HG03196 (cell line): Measurements from ENCODE around the gene COL26A1.
"Not testable (repeated sequence)": the region's sequence is repeated elsewhere in the genome, so short reads cannot be mapped to it uniquely, and the experiment has no call there.

Source experiments
- ATAC-seq: cut with Tn5 transposase; IDR thresholded peaks from one replicate; pipeline ENCODE4 v1.9.1; 2021; ENCODE audit not compliant: unreplicated experiment

COL26A1 gene

DNA sequence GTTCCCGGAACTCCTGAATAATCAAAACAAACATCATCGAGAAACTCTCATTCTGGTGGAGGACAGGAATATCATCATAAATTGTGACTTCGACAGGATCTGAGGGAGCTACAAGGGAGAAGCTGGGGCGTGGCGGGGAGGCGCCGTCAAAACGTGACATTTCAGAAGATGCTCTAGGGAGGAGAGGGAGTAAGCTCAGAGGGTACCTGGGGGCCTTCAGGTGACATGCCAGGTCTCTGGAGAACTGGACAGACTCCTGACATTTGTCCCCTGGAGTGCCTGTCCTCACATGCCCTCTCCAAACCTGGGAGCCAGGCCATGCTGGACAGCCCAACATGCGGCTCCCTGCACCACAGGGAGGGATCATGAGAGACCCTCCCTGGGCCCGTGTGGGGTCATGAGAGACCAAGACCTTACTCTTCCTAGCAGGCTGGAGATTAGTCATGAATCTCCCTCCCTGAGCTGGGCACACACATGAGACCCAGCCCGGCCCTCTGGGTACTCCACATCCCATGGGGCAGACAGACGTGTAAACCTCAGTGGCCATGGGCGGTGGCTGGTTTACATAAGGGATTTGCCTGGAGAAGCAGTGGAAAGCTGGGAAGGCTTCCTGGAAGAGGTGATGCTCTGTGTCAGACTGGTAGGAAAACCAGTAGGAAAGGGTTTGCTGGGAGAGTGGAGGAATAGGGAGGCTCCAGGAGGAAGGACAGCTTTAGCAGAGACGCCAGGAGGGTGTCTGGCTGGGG lies 185.4 kb downstream of the COL26A1 start:
- ATAC-seq, result no peak

DNA sequence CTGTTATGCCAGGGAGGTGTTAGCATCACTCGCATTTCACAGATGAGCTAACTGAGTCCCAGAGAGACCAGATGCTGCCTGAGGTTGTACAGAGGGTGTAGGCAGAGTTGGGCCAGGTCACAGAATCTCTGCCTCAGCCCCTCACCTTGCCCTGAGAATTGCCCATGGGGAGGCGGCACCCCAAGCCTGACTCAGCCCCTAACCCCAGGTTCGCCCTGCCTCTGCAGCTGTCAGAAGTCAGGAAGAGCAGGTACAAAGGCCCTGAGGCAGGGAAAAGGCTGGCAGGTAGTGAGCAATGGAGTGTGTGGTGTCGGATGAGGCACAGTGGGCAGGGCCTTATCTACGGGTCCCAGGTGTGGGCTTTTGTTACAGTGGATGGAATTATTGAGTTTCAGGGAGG lies 187.1 kb downstream of the COL26A1 start:
- no peak for ATAC-seq

DNA sequence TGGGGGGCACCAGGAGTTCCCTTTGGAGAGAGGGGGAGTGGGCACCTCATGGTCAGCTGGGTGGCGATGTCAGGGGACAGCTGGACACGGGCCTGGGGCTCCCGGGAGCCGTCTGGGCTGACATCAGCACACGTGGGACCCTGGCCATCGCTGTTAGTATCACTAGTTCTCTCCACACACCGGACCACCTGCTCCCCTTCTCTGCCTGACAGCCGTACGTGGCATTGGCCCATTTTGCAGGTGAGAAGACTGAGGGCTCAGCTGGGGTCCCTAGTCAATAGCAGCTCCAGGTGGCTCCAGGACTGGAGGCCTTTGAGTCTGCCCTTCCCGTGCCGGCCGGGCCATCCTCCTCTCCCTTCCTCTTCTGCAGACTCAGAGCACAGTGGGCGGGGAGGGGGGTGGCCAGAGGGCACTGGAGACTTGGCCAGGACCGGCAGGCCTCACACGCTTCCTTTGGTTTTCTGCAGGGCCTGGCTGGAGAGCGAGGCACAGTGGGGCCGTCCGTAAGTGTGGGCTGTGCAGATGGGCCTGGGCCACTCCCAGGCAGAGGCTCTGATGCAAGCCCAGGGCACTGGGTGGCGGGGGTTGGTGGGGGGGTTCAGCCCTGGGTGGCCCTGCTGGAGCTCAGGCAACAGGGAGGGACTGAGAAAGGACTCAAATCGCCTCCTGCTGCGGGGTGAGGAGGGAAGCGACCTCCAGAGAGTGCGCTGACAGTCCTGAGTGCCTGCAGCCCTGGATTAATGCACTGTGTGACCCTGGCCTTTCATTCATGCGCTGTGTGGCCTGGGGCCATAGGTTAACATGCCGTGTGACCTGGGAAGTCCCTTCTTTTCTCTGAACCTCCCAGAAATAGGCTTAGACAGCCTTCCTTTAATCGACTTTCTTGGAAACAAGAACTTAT lies 188.2 kb downstream of the COL26A1 start:
- ATAC-seq, result no peak

DNA sequence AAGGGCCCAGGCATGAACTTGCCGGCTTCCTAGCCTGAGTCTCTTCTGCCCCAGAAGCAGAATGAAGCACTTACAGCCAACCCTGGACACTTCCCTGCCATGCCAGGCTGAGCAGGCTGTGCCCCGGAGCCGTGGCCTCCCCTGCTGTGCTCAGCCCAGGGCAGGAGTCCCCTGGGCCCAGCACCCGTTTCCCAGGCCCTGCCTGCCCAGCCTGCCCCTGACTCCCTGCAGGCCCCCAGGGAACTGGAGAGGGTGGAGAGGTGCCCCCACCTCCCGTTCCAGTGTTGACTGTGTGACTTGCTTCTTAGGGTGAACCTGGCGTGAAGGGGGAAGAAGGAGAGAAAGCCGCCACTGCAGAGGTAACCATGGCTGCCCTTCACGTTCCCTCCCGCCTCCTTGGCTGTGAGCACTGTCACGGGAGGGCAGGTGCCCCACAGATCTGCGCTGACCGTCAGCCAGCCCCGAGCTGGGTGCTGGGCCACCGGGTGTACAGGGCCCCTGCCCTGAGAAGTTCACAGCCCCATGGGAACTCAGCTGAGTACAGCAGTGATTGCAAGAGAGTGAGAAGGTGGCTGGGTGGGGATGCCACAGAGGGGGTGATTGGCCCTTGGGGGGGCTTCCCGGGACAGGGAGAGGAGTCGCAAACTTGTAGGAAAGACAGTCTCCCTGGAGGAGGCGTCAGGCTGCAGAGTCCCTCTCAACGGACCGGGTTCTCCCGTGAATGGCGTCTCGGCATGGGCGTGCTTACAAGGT lies 190.5 kb downstream of the COL26A1 start:
- no peak for ATAC-seq

DNA sequence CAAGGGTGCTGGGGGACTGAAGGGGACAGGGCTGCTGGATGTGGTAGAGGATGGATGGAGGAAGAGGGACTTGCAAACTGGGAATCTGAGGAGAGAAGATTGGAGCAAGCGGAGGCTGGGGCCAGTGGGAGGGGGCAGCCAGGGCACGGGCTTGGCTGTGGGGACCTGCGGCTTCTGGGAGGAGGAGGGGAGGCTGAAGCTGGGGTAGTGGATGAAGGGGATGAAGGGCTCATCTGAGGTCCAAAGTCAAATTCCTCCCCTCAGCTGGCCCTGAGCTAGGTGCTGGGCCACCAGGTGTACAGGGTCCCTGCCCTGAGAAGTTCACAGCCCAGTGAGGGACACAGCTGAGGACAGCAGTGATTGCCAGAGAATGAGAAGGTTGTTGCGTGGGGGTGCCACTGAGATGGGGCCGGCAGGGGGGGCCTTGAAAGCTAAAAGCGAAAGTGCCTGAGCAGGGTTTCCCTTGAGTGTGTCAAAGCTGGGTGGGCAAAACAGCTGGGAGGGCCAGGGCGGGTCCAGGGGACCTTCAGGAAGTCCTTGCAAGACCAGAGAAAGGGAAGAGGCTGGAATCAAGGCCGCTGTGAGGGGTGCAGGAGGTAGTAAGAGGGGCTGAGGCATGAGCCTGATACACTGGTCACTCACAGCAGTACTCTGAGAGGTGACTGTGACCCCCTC lies 191.2 kb downstream of the COL26A1 start:
- no peak for ATAC-seq

DNA sequence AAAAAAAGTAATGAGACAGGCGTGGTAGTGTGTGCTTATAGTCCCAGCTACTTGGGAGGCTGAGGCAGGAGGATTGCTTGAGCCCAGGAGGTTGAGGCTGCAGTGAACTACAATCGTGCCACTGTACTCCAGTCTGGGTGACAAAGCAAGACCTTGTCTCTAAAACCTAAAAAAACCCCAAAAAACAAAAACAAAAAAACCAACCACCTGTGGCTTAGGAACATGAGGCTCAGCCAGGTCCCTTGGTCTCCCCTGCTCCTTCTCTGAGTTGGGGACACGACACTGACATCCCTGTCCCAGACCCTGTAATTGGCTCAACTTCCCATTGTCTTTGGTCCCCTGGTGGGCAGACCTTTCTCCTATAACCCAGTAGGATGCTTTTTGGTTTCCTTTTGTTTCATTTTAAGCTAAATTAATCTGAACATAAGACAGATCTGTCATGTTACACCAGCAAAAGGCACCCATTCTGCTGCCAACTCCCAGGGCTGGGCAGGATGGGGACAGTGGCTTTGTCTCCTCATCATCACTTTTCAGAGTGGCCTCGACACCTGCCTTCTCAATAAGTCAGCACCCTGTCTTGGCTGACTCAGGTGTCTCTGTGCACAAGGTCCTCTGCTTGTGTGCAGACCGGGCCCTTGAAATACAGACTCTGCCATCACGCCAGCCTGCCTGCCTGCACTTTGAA lies 192.1 kb downstream of the COL26A1 start:
- ATAC-seq, result no peak

DNA sequence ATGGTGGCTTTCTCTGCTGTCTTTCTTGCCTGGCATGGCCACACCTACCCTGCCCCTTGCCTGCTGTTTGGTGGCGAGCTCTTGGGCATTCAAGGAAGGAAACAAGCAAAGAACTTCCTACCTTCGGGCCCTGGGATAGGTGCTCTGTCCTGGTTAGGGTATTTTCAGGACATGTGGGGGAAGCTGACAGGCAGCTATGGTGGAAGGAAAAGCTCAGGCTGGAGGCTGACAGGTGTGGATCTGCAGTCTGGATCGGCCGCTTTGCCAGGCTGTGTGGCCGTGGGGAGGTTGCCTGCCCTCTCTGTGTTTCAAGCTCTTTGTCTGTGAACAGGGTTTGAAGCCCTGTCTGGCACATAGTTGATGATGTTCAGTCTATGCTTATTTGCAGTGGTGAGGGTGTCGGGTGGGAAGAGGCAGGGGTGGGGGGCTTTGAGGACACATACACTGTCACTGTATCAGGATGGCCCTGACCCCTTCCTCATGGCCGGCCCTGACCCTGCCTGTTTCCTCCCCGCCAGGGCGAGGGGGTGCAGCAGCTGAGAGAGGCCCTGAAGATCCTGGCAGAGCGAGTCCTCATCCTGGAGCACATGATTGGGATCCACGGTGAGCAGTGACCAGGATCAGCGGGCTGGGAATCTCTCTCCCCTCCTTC lies 192.7 kb downstream of the COL26A1 start:
- no peak for ATAC-seq

DNA sequence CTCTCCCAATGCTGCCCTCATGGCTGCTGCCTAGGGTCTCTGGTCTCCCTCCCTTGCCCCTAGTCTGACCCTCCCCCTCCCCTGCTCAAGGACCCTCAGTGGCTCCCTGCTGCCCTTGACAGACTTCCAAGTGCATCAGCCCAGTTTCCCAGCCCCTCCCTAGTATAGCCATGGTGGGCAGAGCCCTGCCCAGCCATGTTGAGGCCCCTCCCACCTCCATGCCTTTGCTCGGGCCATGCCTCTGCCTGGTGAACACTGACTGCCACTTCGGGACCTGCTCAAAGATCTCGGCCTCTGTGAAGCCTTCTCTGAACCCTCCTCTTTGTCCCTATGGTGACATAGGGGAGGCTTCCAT lies 193.2 kb downstream of the COL26A1 start:
- ATAC-seq, result no peak

DNA sequence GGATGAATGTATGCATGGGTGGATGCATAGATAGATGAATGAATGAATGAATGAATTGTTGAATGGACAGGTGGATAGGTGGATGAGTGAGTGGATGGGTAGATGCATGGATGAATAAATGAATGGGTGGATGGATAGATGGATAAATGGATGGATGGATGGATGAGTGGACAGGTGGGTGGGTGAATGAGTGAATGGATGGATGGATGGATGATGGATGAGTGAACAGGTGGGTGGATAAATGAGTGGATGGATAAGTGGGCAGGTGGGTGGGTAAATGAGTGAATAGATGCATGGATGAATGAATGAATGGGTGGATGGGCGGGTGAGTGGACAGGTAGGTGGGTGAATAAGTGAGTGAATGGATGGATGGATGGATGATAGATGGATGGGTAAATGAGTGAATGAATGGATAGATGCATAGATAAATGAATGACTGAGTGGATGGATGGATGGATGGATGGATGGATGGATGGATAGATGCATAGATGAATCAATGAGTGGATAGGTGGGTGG lies 193.8 kb downstream of the COL26A1 start:
- no peak for ATAC-seq

DNA sequence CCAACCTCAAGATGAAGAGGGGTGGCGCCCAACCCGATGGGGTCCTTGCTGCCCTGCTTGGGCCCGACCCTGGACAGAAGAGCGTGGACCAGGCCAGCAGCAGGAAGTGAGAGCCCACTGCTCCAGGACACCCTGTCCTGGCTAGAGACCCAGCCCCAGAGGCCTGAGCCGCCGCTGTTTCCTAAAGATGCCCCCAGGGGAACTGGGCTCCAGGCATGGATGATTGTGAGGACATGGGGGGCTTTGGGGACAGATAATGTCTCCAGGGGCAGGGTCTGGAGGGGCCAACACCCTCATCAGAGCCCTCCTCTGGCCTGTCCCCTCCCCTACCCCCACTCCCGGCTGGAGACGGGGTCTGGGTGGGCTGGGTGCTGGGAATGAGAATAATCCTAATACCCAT lies 194.7 kb downstream of the COL26A1 start:
- no peak for ATAC-seq

DNA sequence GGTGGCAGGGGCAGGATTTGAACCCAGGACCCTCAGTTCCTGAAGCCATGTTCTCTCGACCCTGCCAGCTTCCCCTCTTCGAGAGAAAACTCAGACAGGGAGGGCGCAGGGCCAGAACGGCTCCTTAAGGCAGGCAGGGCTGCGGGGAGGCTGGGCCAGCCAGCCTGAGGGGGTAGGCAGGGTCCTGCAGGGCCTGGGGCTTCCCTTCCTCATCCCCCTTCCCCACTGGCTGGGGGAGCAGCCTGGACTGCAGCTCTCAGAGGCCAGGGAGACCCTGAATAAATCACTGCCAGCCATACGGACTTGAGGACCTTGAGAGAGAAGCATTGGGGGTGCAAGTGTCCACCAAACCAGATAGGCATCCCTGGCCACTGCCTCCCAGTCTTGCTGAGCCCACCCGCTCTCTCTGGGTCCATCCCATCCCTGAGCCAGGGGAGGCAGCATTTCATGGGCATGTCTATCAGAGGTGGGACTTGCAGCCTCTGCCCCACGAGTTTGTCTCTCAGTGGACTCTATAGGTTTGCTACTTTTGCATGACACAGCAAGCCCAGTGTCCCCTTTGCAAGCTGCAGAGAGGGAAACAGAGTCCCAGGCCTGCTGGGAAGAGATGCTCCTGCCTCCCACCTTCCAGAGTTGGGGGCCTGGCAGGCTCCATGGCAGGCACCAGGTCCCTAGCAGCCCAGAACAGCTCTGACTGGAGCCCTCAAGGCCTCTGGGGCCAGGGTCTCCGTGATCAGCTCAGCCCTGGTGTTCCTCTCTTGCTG lies 195.5 kb downstream of the COL26A1 start:
- no peak for ATAC-seq

DNA sequence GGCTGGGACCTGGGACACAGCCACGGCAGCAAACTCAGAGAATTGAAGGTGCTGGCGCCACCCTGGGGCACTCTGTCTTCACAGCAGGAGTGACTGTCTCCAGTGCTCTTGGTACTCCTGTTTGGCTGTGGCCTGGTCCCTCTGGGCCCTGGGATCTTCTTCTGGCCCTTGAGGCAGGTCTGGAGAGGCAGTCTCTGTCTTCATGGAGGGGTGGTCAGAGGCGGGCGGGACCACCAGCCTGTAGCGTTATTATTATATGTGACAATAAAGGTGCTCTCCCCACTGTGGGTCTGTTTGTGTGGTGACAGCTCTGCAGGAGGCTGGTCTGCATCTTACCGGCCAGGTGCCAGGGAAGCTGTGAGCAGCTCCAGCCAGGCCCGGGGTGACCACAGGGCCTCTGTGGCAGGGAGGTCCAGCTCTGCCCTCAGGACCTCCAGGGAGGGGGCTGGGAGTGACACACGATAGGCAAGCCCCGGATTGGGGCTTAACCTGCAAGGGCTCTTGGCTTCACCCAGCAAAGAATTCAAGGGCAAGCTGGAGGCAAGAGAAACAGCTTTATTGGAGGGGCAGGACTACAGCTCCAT lies 196.2 kb downstream of the COL26A1 start:
- ATAC-seq, result no peak

DNA sequence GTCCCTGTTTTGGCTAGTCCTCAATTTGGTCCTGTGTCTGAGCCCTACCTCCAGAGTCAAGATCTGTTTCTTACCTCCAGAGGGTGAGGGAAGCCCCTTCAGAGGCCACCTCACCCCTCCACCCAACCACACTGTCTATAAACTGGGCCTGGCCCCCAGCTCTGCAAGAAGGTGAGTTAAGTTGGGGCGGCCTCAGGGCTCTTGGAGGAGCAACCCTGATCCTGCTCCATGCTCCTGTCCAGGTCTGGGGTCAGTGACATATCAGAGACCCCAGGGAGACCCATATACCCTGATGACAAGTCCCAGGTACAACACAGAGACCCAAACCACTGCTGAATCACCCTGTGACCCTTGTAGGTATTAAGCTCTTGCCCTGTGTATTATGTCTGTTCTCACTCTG lies 196.9 kb downstream of the COL26A1 start:
- ATAC-seq, result no peak

DNA sequence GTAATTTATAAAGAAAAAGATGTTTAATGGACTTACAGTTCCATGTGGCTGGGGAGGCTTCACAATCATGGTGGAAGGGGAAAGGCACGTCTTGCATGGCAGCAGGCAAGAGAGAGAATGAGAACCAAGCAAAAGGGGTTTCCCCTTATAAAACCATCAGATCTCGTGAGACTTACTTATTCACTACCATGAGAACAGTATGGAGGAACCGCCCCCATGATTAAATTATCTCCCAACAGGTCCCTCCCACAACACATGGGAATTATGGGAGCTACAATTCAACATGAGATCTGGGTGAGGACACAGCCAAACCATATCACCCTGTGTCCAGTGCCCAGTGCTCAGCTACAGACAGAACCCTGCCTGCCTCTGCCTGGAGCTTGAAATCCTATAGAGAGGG lies 197.3 kb downstream of the COL26A1 start:
- ATAC-seq, result not testable (repeated sequence)

DNA sequence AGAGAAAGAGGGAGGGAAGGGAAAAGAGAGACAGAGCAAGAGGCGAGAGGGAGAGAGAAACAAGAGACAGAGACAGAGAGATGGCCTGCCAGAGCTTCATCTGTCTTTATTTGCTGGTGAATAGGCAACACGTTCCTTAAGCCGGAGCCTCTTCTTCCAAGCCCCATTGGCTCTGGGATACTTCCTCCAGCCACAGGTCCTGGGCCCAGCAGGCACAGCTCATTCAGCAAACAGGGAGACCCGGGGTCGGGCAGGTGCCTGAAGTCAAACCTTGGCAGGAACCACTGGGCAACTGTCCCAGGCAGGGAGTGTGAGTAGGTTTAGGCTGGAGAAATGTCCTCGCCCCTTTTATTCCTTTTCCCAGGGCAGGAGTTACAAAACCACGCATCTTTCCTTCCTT lies 198.2 kb downstream of the COL26A1 start:
- ATAC-seq, result no peak

DNA sequence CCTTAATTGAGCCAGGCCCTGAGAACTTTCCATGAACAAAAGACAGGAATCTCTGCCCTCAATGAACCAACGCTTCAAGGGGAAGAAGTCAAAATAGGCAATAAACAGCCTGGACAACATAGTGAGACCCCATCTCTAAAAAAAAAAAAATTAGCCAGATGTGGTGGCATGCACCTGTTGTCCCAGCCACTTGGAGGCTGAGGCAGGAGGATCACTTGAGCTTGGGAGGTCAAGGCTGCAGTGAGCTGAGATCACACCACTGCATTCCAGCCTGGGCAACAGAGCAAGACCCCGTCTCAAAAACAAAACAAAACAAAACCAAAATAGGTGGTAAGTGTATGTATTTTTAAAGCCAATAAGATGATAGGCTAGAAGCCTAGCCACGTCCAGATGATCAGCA lies 198.6 kb downstream of the COL26A1 start:
- ATAC-seq, result not testable (repeated sequence)

DNA sequence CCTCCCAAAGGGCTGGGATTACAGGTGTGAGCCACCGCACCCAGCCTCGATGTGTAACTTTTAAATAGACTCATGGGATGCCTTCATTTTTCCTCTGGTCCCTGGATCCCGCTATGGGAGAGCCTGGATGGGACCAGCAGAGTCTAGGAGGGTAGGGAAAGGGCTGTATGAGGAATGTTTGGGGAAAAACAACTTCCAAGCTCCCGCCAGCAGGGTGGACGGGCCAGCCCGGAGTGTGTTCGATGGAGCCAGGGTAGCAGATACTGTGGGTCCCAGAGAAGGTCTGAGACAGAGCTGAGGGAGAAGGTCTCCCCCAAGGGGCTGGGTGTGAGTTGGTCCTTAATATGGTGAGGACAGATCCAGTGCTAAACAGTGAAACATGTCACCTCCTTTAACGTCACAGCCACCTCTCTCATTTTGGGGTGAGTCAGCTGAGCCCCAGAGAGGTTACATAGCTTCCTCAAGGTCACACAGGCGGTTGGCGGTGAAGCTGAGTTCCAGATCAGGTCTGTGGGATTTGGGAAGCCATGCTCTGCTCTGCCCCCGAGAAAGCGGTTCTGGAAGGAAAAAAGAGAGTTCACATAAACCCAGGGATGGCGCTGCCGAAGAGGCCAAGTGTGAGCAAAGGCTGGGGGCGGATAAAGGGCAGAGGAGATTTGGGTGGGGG lies 200.0 kb downstream of the COL26A1 start:
- no peak for ATAC-seq
